OCI-LY1 (cell line): Measurements from ENCODE around the gene ZNF670.

Experiments used
- EZH2 ChIP-seq: fragments of 200-600 bp; sonication (generic), shearing (Covaris generic); IDR thresholded peaks from 2 replicates; pipeline ENCODE4 v1.8.0; 2017; ENCODE audit warnings: borderline replicate concordance, mixed run types, mild to moderate bottlenecking, antibody characterized with exemption, low read length, moderate library complexity, mixed read lengths
- TF ChIP-seq, protein P1 (sequence below): fragments of 200-600 bp; sonication (generic), shearing (Covaris generic); IDR thresholded peaks from 2 replicates; pipeline ENCODE4 v1.5.1; 2017; ENCODE audit warnings: mild to moderate bottlenecking, antibody characterized with exemption, low read length, moderate library complexity, mixed read lengths

- TF ChIP-seq EZH2, result no peak
- TF ChIP-seq, protein P1, sequence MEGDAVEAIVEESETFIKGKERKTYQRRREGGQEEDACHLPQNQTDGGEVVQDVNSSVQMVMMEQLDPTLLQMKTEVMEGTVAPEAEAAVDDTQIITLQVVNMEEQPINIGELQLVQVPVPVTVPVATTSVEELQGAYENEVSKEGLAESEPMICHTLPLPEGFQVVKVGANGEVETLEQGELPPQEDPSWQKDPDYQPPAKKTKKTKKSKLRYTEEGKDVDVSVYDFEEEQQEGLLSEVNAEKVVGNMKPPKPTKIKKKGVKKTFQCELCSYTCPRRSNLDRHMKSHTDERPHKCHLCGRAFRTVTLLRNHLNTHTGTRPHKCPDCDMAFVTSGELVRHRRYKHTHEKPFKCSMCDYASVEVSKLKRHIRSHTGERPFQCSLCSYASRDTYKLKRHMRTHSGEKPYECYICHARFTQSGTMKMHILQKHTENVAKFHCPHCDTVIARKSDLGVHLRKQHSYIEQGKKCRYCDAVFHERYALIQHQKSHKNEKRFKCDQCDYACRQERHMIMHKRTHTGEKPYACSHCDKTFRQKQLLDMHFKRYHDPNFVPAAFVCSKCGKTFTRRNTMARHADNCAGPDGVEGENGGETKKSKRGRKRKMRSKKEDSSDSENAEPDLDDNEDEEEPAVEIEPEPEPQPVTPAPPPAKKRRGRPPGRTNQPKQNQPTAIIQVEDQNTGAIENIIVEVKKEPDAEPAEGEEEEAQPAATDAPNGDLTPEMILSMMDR, result no peak
Observed at GRCh38 chr1:247096112-247096511, 17.5 kb upstream of the ZNF670 start.
